AG10803 (cell line): ENCODE results near the gene HRG.

Experiments used
- DNase-seq: peaks from one replicate; pipeline ENCODE4 v3.0.0; 2010; ENCODE audit warnings: low read depth
- H3K4me3 ChIP-seq: 2 replicates; pipeline ENCODE4 v1.5.1; 2011; ENCODE audit warnings: mild to moderate bottlenecking, low read length, control low read depth
- CTCF ChIP-seq: conservative IDR thresholded peaks from 2 replicates; pipeline ENCODE4 v1.5.1; 2011; ENCODE audit warnings: mild to moderate bottlenecking, low read length, control low read depth, inconsistent platforms

The HRG gene

GRCh38 chr3:186646841-186647240 is 19.0 kb upstream of the HRG start:
- TF ChIP-seq CTCF, result no peak
- no peak for DNase-seq
- H3K4me3 ChIP-seq, result no peak overlapping the region

- H3K4me3 ChIP-seq, result no peak overlapping the region
- no peak for TF ChIP-seq CTCF
- DNase-seq, result no peak
Observed at GRCh38 chr3:186648851-186649250, 17.0 kb upstream of the HRG start.

- no peak overlapping the region for H3K4me3 ChIP-seq
- no peak for DNase-seq
- no peak for TF ChIP-seq CTCF
Observed at GRCh38 chr3:186651678-186652215, 14.1 kb upstream of the HRG start.

- DNase-seq, result no peak
- no peak overlapping the region for H3K4me3 ChIP-seq
- no peak for TF ChIP-seq CTCF
Observed at GRCh38 chr3:186653080-186653707, 12.6 kb upstream of the HRG start.

- no peak overlapping the region for H3K4me3 ChIP-seq
- no peak for TF ChIP-seq CTCF
- DNase-seq, result no peak
Observed at GRCh38 chr3:186653984-186654383, 11.8 kb upstream of the HRG start.

GRCh38 chr3:186663361-186664118 is 2.3 kb upstream of the HRG start:
- no peak for TF ChIP-seq CTCF
- DNase-seq, result no peak
- no peak overlapping the region for H3K4me3 ChIP-seq

GRCh38 chr3:186664119-186664495 is 1.7 kb upstream of the HRG start:
- no peak overlapping the region for H3K4me3 ChIP-seq
- DNase-seq, result no peak
- no peak for TF ChIP-seq CTCF
